Spleen (tissue), 11 donors: ENCODE measurements around the gene ASTL. TPM values are rescaled to one million over a fixed set of nuclear protein-coding genes. Genes with fewer than 3 reads are reported as not detected.

Source experiments
- DNase-seq: peaks from one replicate; pipeline ENCODE4 v3.0.0-alpha.2; 2020
- H3K27ac ChIP-seq, 8 donors: fragments of 200-600 bp; sonication (generic) in 7 of 8; 1 replicate in 4 of 8; 2 replicates in 4 of 8; pipeline versions ENCODE4 v1.5.0 to v1.8.0; 2016 to 2021; ENCODE audit warnings: inconsistent platforms in 4 of 8, mild to moderate bottlenecking in 4 of 8, moderate library complexity in 1 of 8
- H3K27me3 ChIP-seq, 7 donors: fragments of 200-600 bp; sonication (generic) in 6 of 7; replicated peaks in 1 of 7; 1 replicate in 4 of 7; 2 replicates in 3 of 7; pipeline versions ENCODE4 v1.5.0 to v1.8.0; 2016 to 2021; ENCODE audit warnings: inconsistent platforms in 3 of 7, mild to moderate bottlenecking in 1 of 7
- H3K36me3 ChIP-seq, 6 donors: fragments of 200-600 bp; sonication (generic) in 5 of 6; 1 replicate in 4 of 6; 2 replicates in 2 of 6; pipeline versions ENCODE4 v1.5.0 to v1.8.0; 2016 to 2021; ENCODE audit warnings: inconsistent platforms in 2 of 6
- H3K4me1 ChIP-seq, 6 donors: fragments of 200-600 bp; sonication (generic) in 5 of 6; 1 replicate in 3 of 6; 2 replicates in 3 of 6; pipeline versions ENCODE4 v1.5.0 to v1.8.0; 2016 to 2021; ENCODE audit warnings: inconsistent platforms in 3 of 6
- H3K4me3 ChIP-seq, 8 donors: fragments of 200-600 bp; sonication (generic) in 7 of 8; 1 replicate in 4 of 8; 2 replicates in 4 of 8; pipeline versions ENCODE4 v1.5.0 to v1.8.0; 2016 to 2021; ENCODE audit warnings: inconsistent platforms in 4 of 8, mild to moderate bottlenecking in 4 of 8, moderate library complexity in 2 of 8
- H3K9me3 ChIP-seq, 8 donors: fragments of 200-600 bp; sonication (generic) in 7 of 8; 1 replicate in 4 of 8; 2 replicates in 4 of 8; pipeline versions ENCODE4 v1.5.0 to v1.8.0; 2016 to 2021; ENCODE audit warnings: inconsistent platforms in 4 of 8
- POLR2A ChIP-seq, 3 donors: fragments of 450-650 bp; IDR thresholded peaks; one replicate each; pipeline ENCODE4 v1.5.1; 2017; ENCODE audit warnings: antibody characterized with exemption in 3 of 3, mild to moderate bottlenecking in 1 of 3
- POLR2AphosphoS5 ChIP-seq, 3 donors: sonication (generic); formaldehyde crosslinking; IDR thresholded peaks; one replicate each; pipeline ENCODE4 v1.5.1; 2017; ENCODE audit warnings: antibody characterized with exemption in 3 of 3
- WGBS, 5 donors: extraction: QIAGEN DNeasy Blood & Tissue Kit in 3 of 5; methylation state at CpG; one replicate each; pipeline versions ENCODE4 v1.1.5 to v1.1.7; 2013 to 2018; 5-methylcytosine and 5-hydroxymethylcytosine counted together
- intact Hi-C: fragments of 100-400 bp; cut with DNase I; formaldehyde crosslinking; loops from one replicate; pipeline ENCODE4 v1.15.0; 2023; ENCODE audit warnings: low total_unique reads
- polyA plus RNA-seq, 3 donors: library from polyadenylated mRNA; stranded (reverse); fragments of 200-250 nt; gene quantifications; one replicate each; pipeline ENCODE4 v1.2.1, GENCODE V29; 2013
- total RNA-seq, 7 donors: library from RNA; depleted of rRNA in 3 of 7; stranded (reverse); fragments of >200 nt in 3 of 7; fragmentation: NEBNext Ultra II Directional in 4 of 7; extraction: Animal tissue kit (Norgen Biotek cat#: 25700) in 4 of 7; gene quantifications; one replicate each; pipeline versions ENCODE4 v1.1.0 to v1.2.1, GENCODE V29; 2016 to 2021
- TF ChIP-seq, protein P1 (sequence below), 11 experiments: fragments of 200-600 bp in 7 of 11; fragments of 450-650 bp in 4 of 11; sonication (generic) in 4 of 11; IDR thresholded peaks in 8 of 11; conservative IDR thresholded peaks in 3 of 11; 1 replicate in 7 of 11; 2 replicates in 4 of 11; pipeline versions ENCODE4 v1.4.0 to v1.8.0; 2016 to 2021; ENCODE audit warnings: antibody characterized with exemption in 11 of 11, inconsistent platforms in 4 of 11, mild to moderate bottlenecking in 1 of 11
- donor health status: healthy with polysubstance abuse.
- donor health status: DM: no; HTN: no; CAD: no; lungs with moderate emphysema.
- donor health status: DM: no; HTN: no; CAD: no.
- donor health status: Bipolar disorder and iron deficiency.
- donor health status: healthy.
- donor health status: DM: no; HTN: no; CAD: no.
- donor health status: DM: yes; HTN: yes; CAD: no.

The ASTL gene
- total and polyA plus RNA-seq, 10 donors: 0.24 to 2.2 (median 0.52) TPM; not detected in 1

DNA sequence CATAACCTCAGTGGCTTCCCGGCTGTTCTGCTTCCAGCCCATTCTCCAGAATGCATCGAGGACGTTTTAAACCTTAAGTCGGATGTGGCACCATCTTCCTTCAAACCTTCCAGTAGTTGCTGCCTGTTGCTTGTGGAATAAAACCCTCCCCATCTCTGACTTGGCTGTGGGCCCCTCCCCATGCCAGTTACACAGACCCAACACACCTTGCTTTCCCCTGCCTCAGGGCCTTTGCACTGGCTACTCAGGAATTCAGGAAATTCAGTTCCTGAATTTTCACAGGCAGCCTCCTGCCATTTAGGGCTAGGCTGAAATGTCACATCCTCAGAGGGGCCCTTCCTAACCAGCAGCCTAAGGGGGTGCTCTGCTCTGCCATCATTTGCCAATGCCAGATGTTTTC, 16.9 kb downstream of the ASTL start:
- no peak for DNase-seq
- peaks cover 3 to 28% (median 12%) of the 10 kb centered on the region in 6 donors for H3K4me1 ChIP-seq
- TF ChIP-seq, protein P1, sequence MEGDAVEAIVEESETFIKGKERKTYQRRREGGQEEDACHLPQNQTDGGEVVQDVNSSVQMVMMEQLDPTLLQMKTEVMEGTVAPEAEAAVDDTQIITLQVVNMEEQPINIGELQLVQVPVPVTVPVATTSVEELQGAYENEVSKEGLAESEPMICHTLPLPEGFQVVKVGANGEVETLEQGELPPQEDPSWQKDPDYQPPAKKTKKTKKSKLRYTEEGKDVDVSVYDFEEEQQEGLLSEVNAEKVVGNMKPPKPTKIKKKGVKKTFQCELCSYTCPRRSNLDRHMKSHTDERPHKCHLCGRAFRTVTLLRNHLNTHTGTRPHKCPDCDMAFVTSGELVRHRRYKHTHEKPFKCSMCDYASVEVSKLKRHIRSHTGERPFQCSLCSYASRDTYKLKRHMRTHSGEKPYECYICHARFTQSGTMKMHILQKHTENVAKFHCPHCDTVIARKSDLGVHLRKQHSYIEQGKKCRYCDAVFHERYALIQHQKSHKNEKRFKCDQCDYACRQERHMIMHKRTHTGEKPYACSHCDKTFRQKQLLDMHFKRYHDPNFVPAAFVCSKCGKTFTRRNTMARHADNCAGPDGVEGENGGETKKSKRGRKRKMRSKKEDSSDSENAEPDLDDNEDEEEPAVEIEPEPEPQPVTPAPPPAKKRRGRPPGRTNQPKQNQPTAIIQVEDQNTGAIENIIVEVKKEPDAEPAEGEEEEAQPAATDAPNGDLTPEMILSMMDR (IDR thresholded peaks at IDR 0.05 in 8 of 11, conservative IDR thresholded peaks at IDR 0.05 in 3 of 11): no peak
- TF ChIP-seq POLR2A (IDR thresholded peaks at IDR 0.05) (no peak), POLR2AphosphoS5 (IDR thresholded peaks at IDR 0.05) (no peak)
- H3K4me3 ChIP-seq: no peak overlapping the region
- peaks cover 0 to 57% (median 12%) of the 10 kb centered on the region in 7 donors for H3K27me3 ChIP-seq
- no peak overlapping the region for H3K27ac ChIP-seq
- intact Hi-C loops: no loop called here
- no peaks in the 10 kb centered on the region for H3K9me3 ChIP-seq
- WGBS, 5 donors: 84 to 95% (median 94%) methylated on average over 4 of the region's 4 CpGs
- no peaks in the 10 kb centered on the region for H3K36me3 ChIP-seq

DNA sequence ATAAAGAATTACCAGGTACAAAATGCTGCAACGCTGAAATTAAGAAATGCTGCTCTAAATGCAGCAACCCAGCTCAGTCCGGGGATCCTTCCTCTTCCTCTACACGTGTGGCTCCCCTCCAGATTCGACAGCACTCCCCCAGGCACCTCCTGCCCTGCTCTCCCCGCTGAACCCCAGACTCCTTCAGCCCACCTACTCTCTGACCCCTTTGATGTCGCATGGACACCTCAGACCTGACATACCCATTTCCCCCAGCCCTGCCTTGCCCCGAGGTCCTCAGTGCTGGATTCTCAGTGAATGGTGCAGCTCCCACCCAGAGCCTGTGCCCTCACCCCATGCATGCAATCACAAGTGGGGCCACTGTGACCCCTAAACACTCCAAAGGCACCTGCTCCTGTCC, 17.3 kb downstream of the ASTL start:
- TF ChIP-seq, protein P1 (IDR thresholded peaks at IDR 0.05 in 8 of 11, conservative IDR thresholded peaks at IDR 0.05 in 3 of 11): no peak
- TF ChIP-seq POLR2AphosphoS5 (IDR thresholded peaks at IDR 0.05) (no peak), POLR2A (IDR thresholded peaks at IDR 0.05) (no peak)
- no peaks in the 10 kb centered on the region for H3K9me3 ChIP-seq
- no peak overlapping the region for H3K27ac ChIP-seq
- WGBS, 5 donors: 42 to 54% (median 44%) methylated on average over 7 of the region's 7 CpGs
- DNase-seq: no peak
- H3K27me3 ChIP-seq: peaks cover 0 to 62% (median 16%) of the 10 kb centered on the region in 7 donors
- H3K4me1 ChIP-seq: peaks cover 3 to 32% (median 16%) of the 10 kb centered on the region in 6 donors
- no peaks in the 10 kb centered on the region for H3K36me3 ChIP-seq
- intact Hi-C loops: no loop called here
- H3K4me3 ChIP-seq: no peak overlapping the region

DNA sequence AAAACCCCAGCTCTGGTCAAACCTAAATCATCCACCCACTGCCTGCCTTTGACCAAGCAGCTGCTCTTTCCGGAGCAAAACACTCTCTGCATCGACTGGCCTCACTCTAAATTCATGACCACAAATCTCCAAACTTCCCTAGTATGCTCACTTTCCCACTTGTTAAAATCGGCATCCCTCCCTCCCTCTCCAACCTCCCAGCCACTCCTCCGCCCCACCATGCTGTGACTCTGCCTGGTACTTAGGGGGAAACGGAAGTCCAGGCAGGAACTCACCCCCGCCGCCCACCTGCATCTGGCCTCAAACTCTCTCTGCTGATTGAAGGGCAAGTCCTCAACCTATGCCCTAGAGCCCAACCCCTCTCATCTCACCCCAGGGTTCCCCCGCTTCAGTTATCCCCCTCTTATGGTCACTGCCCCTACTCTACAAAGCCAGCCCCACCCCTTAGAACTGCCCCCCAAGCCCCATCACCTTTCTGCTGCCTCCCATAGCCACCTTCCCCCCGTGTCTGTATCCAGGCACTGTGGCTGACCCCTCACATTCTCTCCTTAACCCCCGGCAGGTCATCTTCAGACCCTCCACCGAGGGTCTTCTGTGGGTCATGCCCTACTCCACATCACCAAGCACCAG, 18.1 kb downstream of the ASTL start:
- no peak overlapping the region for H3K4me3 ChIP-seq
- no peaks in the 10 kb centered on the region for H3K9me3 ChIP-seq
- H3K36me3 ChIP-seq: no peaks in the 10 kb centered on the region
- H3K4me1 ChIP-seq: peaks cover 3 to 40% (median 24%) of the 10 kb centered on the region in 6 donors
- intact Hi-C loops: no loop called here
- TF ChIP-seq POLR2A (IDR thresholded peaks at IDR 0.05) (no peak), POLR2AphosphoS5 (IDR thresholded peaks at IDR 0.05) (no peak)
- TF ChIP-seq, protein P1 (IDR thresholded peaks at IDR 0.05 in 8 of 11, conservative IDR thresholded peaks at IDR 0.05 in 3 of 11): no peak
- H3K27ac ChIP-seq: no peak overlapping the region
- peak; percentile 38 for DNase-seq
- peaks cover 0 to 69% (median 22%) of the 10 kb centered on the region in 7 donors for H3K27me3 ChIP-seq
- 17 to 21% (median 20%) methylated on average over 11 of the region's 11 CpGs for WGBS, 5 donors

DNA sequence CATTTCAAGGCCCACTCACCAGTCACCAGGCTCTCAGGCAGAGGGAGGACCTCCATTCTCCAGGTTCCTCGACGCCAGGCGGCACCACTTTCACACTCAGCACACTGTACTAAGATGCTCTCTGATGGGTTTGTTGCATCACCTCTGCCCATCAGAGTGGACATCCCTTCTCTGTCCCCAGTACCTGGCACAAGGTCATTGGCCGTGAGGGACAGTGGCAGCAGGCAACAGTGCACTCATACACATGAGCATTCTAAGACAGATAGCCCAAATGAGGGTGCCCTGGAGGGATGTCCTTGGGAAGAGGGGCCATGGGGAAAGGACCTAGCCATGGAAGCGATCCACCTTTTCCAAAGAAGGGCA, 18.9 kb downstream of the ASTL start:
- H3K27ac ChIP-seq: no peak overlapping the region
- DNase-seq: peak; percentile 50
- no peaks in the 10 kb centered on the region for H3K9me3 ChIP-seq
- peaks cover 3 to 42% (median 25%) of the 10 kb centered on the region in 6 donors for H3K4me1 ChIP-seq
- TF ChIP-seq, protein P1 (IDR thresholded peaks at IDR 0.05 in 8 of 11, conservative IDR thresholded peaks at IDR 0.05 in 3 of 11): no peak
- TF ChIP-seq POLR2AphosphoS5 (IDR thresholded peaks at IDR 0.05) (no peak), POLR2A (IDR thresholded peaks at IDR 0.05) (no peak)
- no peaks in the 10 kb centered on the region for H3K36me3 ChIP-seq
- intact Hi-C loops: no loop called here
- H3K4me3 ChIP-seq: no peak overlapping the region
- peaks cover 0 to 73% (median 22%) of the 10 kb centered on the region in 7 donors for H3K27me3 ChIP-seq
- 90 to 94% (median 92%) methylated on average over 5 of the region's 5 CpGs for WGBS, 5 donors
